Breast epithelium (tissue), 4 donors: Measurements from ENCODE around the gene STARD13. TPM values are rescaled to one million over a fixed set of nuclear protein-coding genes. Genes with fewer than 3 reads are reported as not detected.

Experiments
- DNase-seq, 2 donors: peaks; one replicate each; pipeline ENCODE4 v3.0.0-alpha.2; 2019; ENCODE audit warnings: low spot score in 2 of 2
- H3K27ac ChIP-seq, 2 donors: fragments of 200-600 bp; sonication (generic) in 1 of 2; one replicate each; pipeline ENCODE4 v1.5.1; 2016 to 2019; ENCODE audit warnings: mild to moderate bottlenecking in 1 of 2
- H3K27me3 ChIP-seq, 2 donors: fragments of 200-600 bp; sonication (generic) in 1 of 2; one replicate each; pipeline versions ENCODE4 v1.5.1 to v1.6.0; 2017 to 2019; ENCODE audit warnings: control low read depth in 1 of 2, mild to moderate bottlenecking in 1 of 2
- H3K36me3 ChIP-seq: fragments of 200-600 bp; one replicate; pipeline ENCODE4 v1.5.1; 2019
- H3K4me1 ChIP-seq, 2 donors: fragments of 200-600 bp; sonication (generic); one replicate each; pipeline ENCODE4 v1.5.1; 2016 to 2019; ENCODE audit warnings: control low read depth in 1 of 2
- H3K4me3 ChIP-seq, 3 donors: fragments of 200-600 bp; sonication (generic); 1 replicate in 2 of 3; 2 replicates in 1 of 3; pipeline ENCODE4 v1.5.1; 2016 to 2019; ENCODE audit warnings: mild to moderate bottlenecking in 3 of 3, moderate library complexity in 2 of 3
- H3K9me3 ChIP-seq, 2 donors: fragments of 200-600 bp; sonication (generic) in 1 of 2; one replicate each; pipeline ENCODE4 v1.5.1; 2016 to 2019; ENCODE audit warnings: control low read depth in 1 of 2
- POLR2A ChIP-seq: fragments of 450-650 bp; IDR thresholded peaks from one replicate; pipeline ENCODE4 v1.6.1; 2016; ENCODE audit warnings: antibody characterized with exemption, mild to moderate bottlenecking, moderate library complexity
- POLR2AphosphoS5 ChIP-seq, 3 donors: sonication (generic); formaldehyde crosslinking; IDR thresholded peaks; one replicate each; pipeline ENCODE4 v1.6.1; 2017; ENCODE audit warnings: antibody characterized with exemption in 3 of 3
- intact Hi-C: fragments of 100-400 bp; cut with DNase I; formaldehyde crosslinking; loops from one replicate; pipeline ENCODE4 v1.15.1; 2023; ENCODE audit warnings: low total_unique reads
- total RNA-seq, 3 donors: library from RNA; depleted of rRNA; stranded (reverse); fragments of >200 nt; gene quantifications; one replicate each; pipeline ENCODE4 v1.1.0, GENCODE V29; 2016
- TF ChIP-seq, protein P1 (sequence below), 3 donors: fragments of 450-650 bp; IDR thresholded peaks; one replicate each; pipeline ENCODE4 v1.5.1; 2016 to 2017; ENCODE audit warnings: antibody characterized with exemption in 3 of 3, mild to moderate bottlenecking in 3 of 3, moderate library complexity in 3 of 3

Gene STARD13
- total RNA-seq, 3 donors from 2014 or later, result 42.4 to 62.3 (median 58.7) TPM

GRCh38 chr13:33057019-33057780, 228.4 kb downstream of the STARD13 start:
- intact Hi-C loops, result no loop called here
- Histone ChIP-seq H3K4me1 (no peaks in the 10 kb centered on the region), H3K4me3 (no peak overlapping the region), H3K36me3 (no peaks in the 10 kb centered on the region), H3K9me3 (no peaks in the 10 kb centered on the region), H3K27ac (peak overlapping the region; percentile 46 to 68), H3K27me3 (no peaks in the 10 kb centered on the region)
- no peak for DNase-seq
- TF ChIP-seq POLR2AphosphoS5 (IDR thresholded peaks at IDR 0.05), result no peak
- TF ChIP-seq, protein P1, sequence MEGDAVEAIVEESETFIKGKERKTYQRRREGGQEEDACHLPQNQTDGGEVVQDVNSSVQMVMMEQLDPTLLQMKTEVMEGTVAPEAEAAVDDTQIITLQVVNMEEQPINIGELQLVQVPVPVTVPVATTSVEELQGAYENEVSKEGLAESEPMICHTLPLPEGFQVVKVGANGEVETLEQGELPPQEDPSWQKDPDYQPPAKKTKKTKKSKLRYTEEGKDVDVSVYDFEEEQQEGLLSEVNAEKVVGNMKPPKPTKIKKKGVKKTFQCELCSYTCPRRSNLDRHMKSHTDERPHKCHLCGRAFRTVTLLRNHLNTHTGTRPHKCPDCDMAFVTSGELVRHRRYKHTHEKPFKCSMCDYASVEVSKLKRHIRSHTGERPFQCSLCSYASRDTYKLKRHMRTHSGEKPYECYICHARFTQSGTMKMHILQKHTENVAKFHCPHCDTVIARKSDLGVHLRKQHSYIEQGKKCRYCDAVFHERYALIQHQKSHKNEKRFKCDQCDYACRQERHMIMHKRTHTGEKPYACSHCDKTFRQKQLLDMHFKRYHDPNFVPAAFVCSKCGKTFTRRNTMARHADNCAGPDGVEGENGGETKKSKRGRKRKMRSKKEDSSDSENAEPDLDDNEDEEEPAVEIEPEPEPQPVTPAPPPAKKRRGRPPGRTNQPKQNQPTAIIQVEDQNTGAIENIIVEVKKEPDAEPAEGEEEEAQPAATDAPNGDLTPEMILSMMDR (IDR thresholded peaks at IDR 0.05), result peak in 2 of 3 donors; percentile 39 to 49

DNA sequence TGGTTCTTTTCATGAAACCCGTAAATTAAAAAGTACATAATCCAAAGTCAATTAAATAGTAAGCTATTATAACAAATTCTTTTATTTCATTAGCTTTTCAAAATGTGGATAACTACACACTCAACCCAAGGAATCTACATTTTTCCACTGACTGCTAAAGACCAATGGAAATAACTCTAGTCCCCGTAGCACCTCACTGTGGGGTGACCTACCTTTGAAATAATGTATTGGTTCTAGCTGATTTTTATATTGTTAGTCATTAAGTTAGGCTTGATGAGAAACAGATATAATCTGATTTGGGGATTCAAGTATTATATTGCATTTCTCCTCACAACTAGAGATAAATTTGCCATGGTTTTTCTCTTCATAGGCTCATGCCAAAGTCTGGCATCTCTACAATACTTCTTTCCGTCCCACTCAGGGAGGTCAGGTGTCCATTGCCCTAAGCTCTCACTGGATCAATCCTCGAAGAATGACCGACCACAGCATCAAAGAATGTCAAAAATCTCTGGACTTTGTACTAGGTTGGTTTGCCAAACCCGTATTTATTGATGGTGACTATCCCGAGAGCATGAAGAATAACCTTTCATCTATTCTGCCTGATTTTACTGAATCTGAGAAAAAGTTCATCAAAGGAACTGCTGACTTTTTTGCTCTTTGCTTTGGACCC, 232.0 kb downstream of the STARD13 start:
- no peak for DNase-seq
- Histone ChIP-seq H3K27ac (peak overlapping the region in 1 of 2 donors; percentile 58), H3K9me3 (no peaks in the 10 kb centered on the region), H3K4me3 (no peak overlapping the region), H3K4me1 (no peaks in the 10 kb centered on the region), H3K36me3 (no peaks in the 10 kb centered on the region), H3K27me3 (no peaks in the 10 kb centered on the region)
- TF ChIP-seq, protein P1 (IDR thresholded peaks at IDR 0.05), result no peak
- no peak for TF ChIP-seq POLR2A
- no peak for TF ChIP-seq POLR2AphosphoS5 (IDR thresholded peaks at IDR 0.05)
- intact Hi-C loops, result no loop called here
